ENCODE data around the gene BEX3. TPM values are rescaled to one million over a fixed set of nuclear protein-coding genes. Genes with fewer than 3 reads are reported as not detected.
"Not testable (repeated sequence)": the region's sequence is repeated elsewhere in the genome, so short reads cannot be mapped to it uniquely, and the experiment has no call there.

Gene BEX3
- total and polyA plus RNA-seq, 4 donors = 64.8 to 237 (median 142) TPM

DNA sequence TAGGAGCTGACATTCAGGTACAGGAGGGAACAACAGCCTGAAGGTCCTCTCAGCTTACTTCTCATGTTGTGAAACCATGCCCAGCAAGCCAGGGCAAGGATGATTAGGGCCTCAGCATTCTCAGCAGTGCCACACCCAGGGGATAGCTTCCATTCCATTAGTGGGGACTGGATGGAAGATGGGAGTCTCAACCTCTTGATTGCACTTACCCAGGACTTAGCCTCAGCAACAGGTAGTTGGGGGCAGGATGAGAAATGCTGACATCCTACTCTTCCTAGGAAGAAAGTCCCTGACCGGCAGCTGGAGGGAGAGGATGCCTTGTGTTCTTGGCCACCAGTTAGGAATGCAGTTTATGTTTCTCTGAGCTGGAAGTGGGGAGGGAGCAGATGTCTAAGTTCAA, 8.8 kb upstream of the BEX3 start:
- intact Hi-C loops (cut with DNase I) = no loop called here
- no peak overlapping the region for H3K4me3 ChIP-seq (ENCODE audit: low read length in 2 of 2)
- no peak overlapping the region for H3K27ac ChIP-seq (ENCODE audit: low read depth in 1 of 2, low read length in 2 of 2)
- no peaks in the 10 kb centered on the region for H3K36me3 ChIP-seq (ENCODE audit: control insufficient read depth in 1 of 2, insufficient read depth in 2 of 2, low read length in 1 of 2)
- DNase-seq (no peak), ATAC-seq (ENCODE audit: low FRiP score) (no peak)
- no peaks in the 10 kb centered on the region for H3K9me3 ChIP-seq (ENCODE audit: control insufficient read depth, low read length)
- WGBS, 2 donors = 44 to 56% methylated on average over 1 of the region's 1 CpG
- no peaks in the 10 kb centered on the region for H3K27me3 ChIP-seq (ENCODE audit: control insufficient read depth in 1 of 2, insufficient read depth in 2 of 2, low read length in 1 of 2)
- H3K4me1 ChIP-seq (ENCODE audit: control insufficient read depth in 1 of 2, insufficient read depth in 2 of 2, low read length in 2 of 2) = no peaks in the 10 kb centered on the region

DNA sequence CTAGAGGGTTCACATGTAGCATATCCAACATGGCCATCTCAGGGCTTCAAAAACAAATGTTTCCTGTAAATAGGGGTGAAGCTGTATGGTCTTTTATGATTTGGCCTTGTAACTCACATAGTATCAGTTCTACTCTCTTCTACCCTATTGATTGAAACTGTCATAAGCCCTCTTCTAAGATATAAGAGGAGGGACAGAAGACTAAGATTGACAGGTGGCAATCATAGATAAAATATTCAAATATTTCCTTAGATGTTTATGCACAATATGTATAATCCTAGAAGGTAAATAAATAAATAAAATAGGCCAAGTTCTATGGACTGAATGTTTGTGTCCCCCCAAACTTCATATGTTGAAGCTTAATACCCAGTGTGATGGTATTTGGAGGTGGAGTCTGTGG, 6.9 kb upstream of the BEX3 start:
- H3K27ac ChIP-seq (ENCODE audit: low read depth in 1 of 2, low read length in 2 of 2) = no peak overlapping the region
- H3K27me3 ChIP-seq (ENCODE audit: control insufficient read depth in 1 of 2, insufficient read depth in 2 of 2, low read length in 1 of 2) = no peaks in the 10 kb centered on the region
- no peaks in the 10 kb centered on the region for H3K9me3 ChIP-seq (ENCODE audit: control insufficient read depth, low read length)
- intact Hi-C loops (cut with DNase I) = no loop called here
- no peaks in the 10 kb centered on the region for H3K36me3 ChIP-seq (ENCODE audit: control insufficient read depth in 1 of 2, insufficient read depth in 2 of 2, low read length in 1 of 2)
- H3K4me1 ChIP-seq (ENCODE audit: control insufficient read depth in 1 of 2, insufficient read depth in 2 of 2, low read length in 2 of 2) = no peaks in the 10 kb centered on the region
- no peak for DNase-seq
- ATAC-seq (ENCODE audit: low FRiP score) = no peak
- H3K4me3 ChIP-seq (ENCODE audit: low read length in 2 of 2) = no peak overlapping the region

DNA sequence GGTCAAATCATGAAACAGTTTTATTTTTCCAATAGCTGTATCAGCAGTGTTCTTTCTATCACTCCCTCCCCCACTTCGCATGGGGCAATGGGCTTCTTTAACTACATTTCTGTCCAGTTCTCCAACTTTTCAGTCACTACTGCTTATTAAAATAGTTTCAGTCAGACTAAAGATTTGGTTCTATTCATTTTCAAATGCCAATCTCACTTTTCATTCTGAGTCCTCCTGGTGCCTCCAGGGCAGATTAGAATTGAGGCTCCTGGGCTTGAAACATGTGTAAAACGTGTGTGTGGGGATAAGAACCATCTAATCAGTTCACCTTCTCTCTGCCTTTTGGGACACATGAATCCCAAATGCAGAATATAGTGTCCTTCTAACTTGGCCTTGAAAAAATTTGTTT, 3.5 kb upstream of the BEX3 start:
- H3K4me3 ChIP-seq (ENCODE audit: low read length in 2 of 2) = no peak overlapping the region
- DNase-seq (no peak), ATAC-seq (ENCODE audit: low FRiP score) (no peak)
- H3K27me3 ChIP-seq (ENCODE audit: control insufficient read depth in 1 of 2, insufficient read depth in 2 of 2, low read length in 1 of 2) = no peaks in the 10 kb centered on the region
- intact Hi-C loops (cut with DNase I) = no loop called here
- 49 to 80% methylated on average over 2 of the region's 2 CpGs for WGBS, 2 donors
- H3K4me1 ChIP-seq (ENCODE audit: control insufficient read depth in 1 of 2, insufficient read depth in 2 of 2, low read length in 2 of 2) = no peaks in the 10 kb centered on the region
- no peaks in the 10 kb centered on the region for H3K36me3 ChIP-seq (ENCODE audit: control insufficient read depth in 1 of 2, insufficient read depth in 2 of 2, low read length in 1 of 2)
- H3K27ac ChIP-seq (ENCODE audit: low read depth in 1 of 2, low read length in 2 of 2) = no peak overlapping the region
- no peaks in the 10 kb centered on the region for H3K9me3 ChIP-seq (ENCODE audit: control insufficient read depth, low read length)

DNA sequence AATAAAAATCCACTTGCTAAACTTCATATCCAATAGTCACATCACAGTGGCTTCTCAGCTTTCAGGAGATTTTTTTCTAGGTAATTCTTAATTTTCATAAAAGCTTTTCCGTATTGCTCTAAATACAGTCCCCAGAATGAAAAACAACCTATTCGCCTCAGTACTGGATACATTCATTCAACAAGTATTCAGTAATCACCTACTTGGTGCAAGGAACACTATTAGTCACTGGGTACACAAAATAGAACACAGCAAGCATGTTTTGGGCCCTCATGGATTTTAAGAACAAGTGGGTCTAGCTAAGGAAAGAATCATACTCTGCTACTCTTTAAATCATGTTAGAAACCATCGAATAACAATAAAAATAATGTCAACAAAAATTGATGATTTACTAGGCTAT, 2.8 kb upstream of the BEX3 start:
- intact Hi-C loops (cut with DNase I) = no loop called here
- DNase-seq (no peak), ATAC-seq (ENCODE audit: low FRiP score) (no peak)
- no peaks in the 10 kb centered on the region for H3K27me3 ChIP-seq (ENCODE audit: control insufficient read depth in 1 of 2, insufficient read depth in 2 of 2, low read length in 1 of 2)
- no peaks in the 10 kb centered on the region for H3K36me3 ChIP-seq (ENCODE audit: control insufficient read depth in 1 of 2, insufficient read depth in 2 of 2, low read length in 1 of 2)
- no peak overlapping the region for H3K4me3 ChIP-seq (ENCODE audit: low read length in 2 of 2)
- 70 to 73% methylated on average over 3 of the region's 3 CpGs for WGBS, 2 donors
- no peak overlapping the region for H3K27ac ChIP-seq (ENCODE audit: low read depth in 1 of 2, low read length in 2 of 2)
- H3K9me3 ChIP-seq (ENCODE audit: control insufficient read depth, low read length) = no peaks in the 10 kb centered on the region
- no peaks in the 10 kb centered on the region for H3K4me1 ChIP-seq (ENCODE audit: control insufficient read depth in 1 of 2, insufficient read depth in 2 of 2, low read length in 2 of 2)

DNA sequence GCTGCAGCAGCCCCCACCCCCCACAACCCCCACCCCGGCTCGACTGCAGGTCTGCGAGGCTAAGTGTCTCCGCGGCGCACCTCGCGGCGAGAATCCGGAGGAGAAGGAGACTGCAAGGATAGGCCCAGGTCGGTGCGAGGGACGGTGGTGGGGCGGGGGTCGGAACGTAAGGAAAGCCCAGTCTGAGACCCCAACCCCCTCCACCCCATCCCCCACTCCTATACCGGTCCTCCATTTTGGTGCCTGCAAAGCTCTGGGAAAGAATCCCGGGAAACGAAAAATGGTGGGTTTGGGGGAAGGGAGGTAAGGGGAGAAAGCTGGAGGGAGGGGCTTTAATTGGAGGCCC, 614 bp downstream of the BEX3 start:
- no peaks in the 10 kb centered on the region for H3K27me3 ChIP-seq (ENCODE audit: control insufficient read depth in 1 of 2, insufficient read depth in 2 of 2, low read length in 1 of 2)
- intact Hi-C loops (cut with DNase I) = no loop called here
- H3K36me3 ChIP-seq (ENCODE audit: control insufficient read depth in 1 of 2, insufficient read depth in 2 of 2, low read length in 1 of 2) = no peaks in the 10 kb centered on the region
- no peaks in the 10 kb centered on the region for H3K9me3 ChIP-seq (ENCODE audit: control insufficient read depth, low read length)
- H3K27ac ChIP-seq (ENCODE audit: low read depth in 1 of 2, low read length in 2 of 2) = peak overlapping the region in 1 of 2 donors; percentile 45
- no peak for DNase-seq
- H3K4me3 ChIP-seq (ENCODE audit: low read length in 2 of 2) = peak overlapping the region; percentile 64 to 89
- peak; percentile 52 for ATAC-seq (ENCODE audit: low FRiP score)
- WGBS, 2 donors = 1 to 36% methylated on average over 18 to 19 of the region's 19 CpGs
- no peaks in the 10 kb centered on the region for H3K4me1 ChIP-seq (ENCODE audit: control insufficient read depth in 1 of 2, insufficient read depth in 2 of 2, low read length in 2 of 2)

DNA sequence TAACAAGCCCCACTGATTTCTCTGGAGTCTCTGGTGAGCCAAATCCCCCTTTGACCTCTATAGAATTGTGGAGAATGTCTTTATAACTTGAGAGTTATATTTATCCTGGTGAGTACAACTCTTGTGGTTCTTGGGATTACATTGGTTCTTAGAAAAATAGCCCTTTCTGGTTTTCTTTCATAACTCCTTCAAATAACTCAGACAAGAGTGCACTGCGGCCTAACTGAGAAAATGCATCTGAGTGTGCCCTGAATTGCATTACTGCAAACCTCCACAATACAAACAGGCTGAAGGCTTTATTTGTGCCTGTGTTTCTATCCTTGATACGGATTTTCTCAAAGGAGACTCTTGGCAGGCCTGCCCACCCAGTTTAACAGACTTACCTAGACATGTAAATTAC, 2.7 kb downstream of the BEX3 start:
- H3K4me1 ChIP-seq (ENCODE audit: control insufficient read depth in 1 of 2, insufficient read depth in 2 of 2, low read length in 2 of 2) = no peaks in the 10 kb centered on the region
- no peaks in the 10 kb centered on the region for H3K9me3 ChIP-seq (ENCODE audit: control insufficient read depth, low read length)
- H3K4me3 ChIP-seq (ENCODE audit: low read length in 2 of 2) = no peak overlapping the region
- intact Hi-C loops (cut with DNase I) = no loop called here
- no peak for ATAC-seq (ENCODE audit: low FRiP score)
- H3K27me3 ChIP-seq (ENCODE audit: control insufficient read depth in 1 of 2, insufficient read depth in 2 of 2, low read length in 1 of 2) = no peaks in the 10 kb centered on the region
- 40 to 47% methylated on average over 2 of the region's 2 CpGs for WGBS, 2 donors
- DNase-seq = no peak
- H3K27ac ChIP-seq (ENCODE audit: low read depth in 1 of 2, low read length in 2 of 2) = no peak overlapping the region
- H3K36me3 ChIP-seq (ENCODE audit: control insufficient read depth in 1 of 2, insufficient read depth in 2 of 2, low read length in 1 of 2) = no peaks in the 10 kb centered on the region

DNA sequence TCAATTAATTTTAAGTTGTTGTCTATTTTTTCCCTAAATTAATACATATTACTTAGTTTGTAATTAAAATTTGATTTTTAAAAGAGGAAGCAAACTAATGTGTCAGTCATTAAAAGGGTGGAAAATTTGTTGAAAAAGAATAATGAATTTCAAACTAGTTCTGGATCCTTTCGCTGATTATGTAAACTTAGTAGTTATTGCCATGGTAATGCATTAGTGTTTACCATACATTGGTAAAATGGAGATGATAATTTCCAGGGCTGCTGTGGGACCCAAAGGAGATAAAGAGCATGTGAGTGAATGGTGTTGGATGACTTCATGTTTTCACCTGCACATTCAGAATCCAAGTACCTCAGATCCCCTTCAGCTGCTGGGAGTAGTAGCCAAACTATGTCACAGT, 6.5 kb downstream of the BEX3 start:
- intact Hi-C loops (cut with DNase I) = no loop called here

DNA sequence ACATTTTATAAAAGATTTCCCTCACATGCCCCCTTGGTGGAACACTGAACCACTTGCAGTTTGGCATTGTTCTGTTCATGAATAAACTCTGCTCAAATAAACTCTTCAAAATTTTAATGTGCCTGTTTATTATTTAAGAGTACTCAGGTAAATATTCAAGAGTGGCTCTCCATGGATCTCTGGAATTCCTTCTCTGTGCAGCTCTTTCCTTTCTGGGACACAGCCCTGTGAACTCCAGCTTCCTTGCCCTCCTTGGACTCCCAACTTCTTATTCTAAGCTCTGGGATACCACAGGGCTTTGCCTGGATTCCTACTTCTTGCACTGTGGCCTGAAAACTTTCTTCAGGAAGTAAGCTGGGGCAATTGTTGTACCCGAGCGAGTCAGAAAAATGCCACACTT, 8.3 kb downstream of the BEX3 start:
- WGBS, 2 donors = 57 to 76% methylated on average over 2 of the region's 2 CpGs
- intact Hi-C loops (cut with DNase I) = no loop called here
- H3K27ac ChIP-seq (ENCODE audit: low read depth in 1 of 2, low read length in 2 of 2) = no peak overlapping the region

More for the DNA sequence above, 6.5 kb downstream of the BEX3 start:
- 79 to 99% methylated on average over 1 of the region's 1 CpG for WGBS, 2 donors
- DNase-seq (no peak), ATAC-seq (ENCODE audit: low FRiP score) (no peak)
- Histone ChIP-seq H3K4me1 (ENCODE audit: control insufficient read depth in 1 of 2, insufficient read depth in 2 of 2, low read length in 2 of 2) (no peaks in the 10 kb centered on the region), H3K36me3 (ENCODE audit: control insufficient read depth in 1 of 2, insufficient read depth in 2 of 2, low read length in 1 of 2) (no peaks in the 10 kb centered on the region), H3K27me3 (ENCODE audit: control insufficient read depth in 1 of 2, insufficient read depth in 2 of 2, low read length in 1 of 2) (no peaks in the 10 kb centered on the region), H3K27ac (ENCODE audit: low read depth in 1 of 2, low read length in 2 of 2) (no peak overlapping the region), H3K9me3 (ENCODE audit: control insufficient read depth, low read length) (no peaks in the 10 kb centered on the region), H3K4me3 (ENCODE audit: low read length in 2 of 2) (no peak overlapping the region)

DNA sequence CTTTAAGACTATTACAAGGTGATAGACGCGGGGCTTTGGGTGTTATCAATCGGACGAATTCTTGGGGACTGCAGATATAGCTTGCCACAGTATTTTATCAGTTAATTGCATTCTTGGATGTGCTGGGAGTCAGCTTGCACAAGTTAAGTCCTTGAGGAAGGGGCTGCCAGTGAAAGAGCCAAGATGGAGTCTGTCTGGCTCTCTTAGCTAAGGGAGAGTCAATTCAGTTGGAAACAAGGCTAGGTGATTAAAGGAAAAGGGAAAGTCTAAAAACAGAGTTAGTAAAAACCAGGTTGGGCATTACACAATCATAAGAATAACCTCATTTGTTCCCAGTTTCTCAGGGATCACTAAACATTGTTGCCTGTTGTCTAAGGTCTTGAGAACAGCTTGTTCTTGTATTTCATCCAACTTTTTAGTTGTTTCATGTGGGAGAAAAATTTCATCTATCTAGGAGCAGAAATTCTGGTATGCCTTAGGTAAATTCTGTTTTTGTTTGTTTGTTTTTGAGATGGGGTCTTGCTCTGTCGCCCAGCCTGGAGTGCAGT, 9.0 kb downstream of the BEX3 start:
- H3K4me3 ChIP-seq (ENCODE audit: low read length in 2 of 2); intact Hi-C loops (cut with DNase I): not testable (repeated sequence)

More for the DNA sequence above, 8.3 kb downstream of the BEX3 start:
- no peaks in the 10 kb centered on the region for H3K9me3 ChIP-seq (ENCODE audit: control insufficient read depth, low read length)
- H3K36me3 ChIP-seq (ENCODE audit: control insufficient read depth in 1 of 2, insufficient read depth in 2 of 2, low read length in 1 of 2) = no peaks in the 10 kb centered on the region
- no peak for DNase-seq
- no peak overlapping the region for H3K4me3 ChIP-seq (ENCODE audit: low read length in 2 of 2)
- H3K4me1 ChIP-seq (ENCODE audit: control insufficient read depth in 1 of 2, insufficient read depth in 2 of 2, low read length in 2 of 2) = no peaks in the 10 kb centered on the region
- ATAC-seq (ENCODE audit: low FRiP score) = no peak
- H3K27me3 ChIP-seq (ENCODE audit: control insufficient read depth in 1 of 2, insufficient read depth in 2 of 2, low read length in 1 of 2) = no peaks in the 10 kb centered on the region

More for the DNA sequence above, 9.0 kb downstream of the BEX3 start:
- not testable (repeated sequence) for H3K9me3 ChIP-seq (ENCODE audit: control insufficient read depth, low read length); DNase-seq; H3K27ac ChIP-seq (ENCODE audit: low read depth in 1 of 2, low read length in 2 of 2); H3K4me1 ChIP-seq (ENCODE audit: control insufficient read depth in 1 of 2, insufficient read depth in 2 of 2, low read length in 2 of 2); ATAC-seq (ENCODE audit: low FRiP score); H3K27me3 ChIP-seq (ENCODE audit: control insufficient read depth in 1 of 2, insufficient read depth in 2 of 2, low read length in 1 of 2); H3K36me3 ChIP-seq (ENCODE audit: control insufficient read depth in 1 of 2, insufficient read depth in 2 of 2, low read length in 1 of 2)
- 72 to 82% methylated on average over 5 of the region's 5 CpGs for WGBS, 2 donors
